ENCODE data around the gene GJE1. TPM values are rescaled to one million over a fixed set of nuclear protein-coding genes. Genes with fewer than 3 reads are reported as not detected.

Gene GJE1
- polyA plus RNA-seq, 3 donors, result not detected

DNA sequence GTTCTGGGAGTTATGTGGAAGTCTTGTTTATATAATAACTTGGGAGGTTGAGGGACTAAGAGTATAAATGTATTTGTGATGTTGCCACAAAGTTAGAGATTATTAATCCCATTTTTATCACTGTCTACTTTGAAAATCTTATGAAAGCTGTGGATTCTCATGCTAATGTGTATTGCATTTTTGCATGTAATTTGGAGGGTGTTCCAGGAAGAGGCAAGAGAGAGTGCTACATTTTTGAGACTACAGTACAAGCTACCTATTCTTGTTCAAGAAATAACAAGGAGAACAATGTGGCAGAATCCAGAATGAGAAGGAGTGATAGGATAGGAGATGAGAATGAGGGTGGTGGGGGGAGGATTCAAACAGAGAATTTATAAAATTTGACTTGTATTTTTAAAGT lies 49.3 kb downstream of the GJE1 start:
- peak overlapping the region in 1 of 7 donors; percentile 14 for H3K27ac Mint-ChIP-seq
- no peak overlapping the region for H2AFZ ChIP-seq (ENCODE audit: insufficient read depth, low read depth, low read length, poor library complexity, severe bottlenecking)

DNA sequence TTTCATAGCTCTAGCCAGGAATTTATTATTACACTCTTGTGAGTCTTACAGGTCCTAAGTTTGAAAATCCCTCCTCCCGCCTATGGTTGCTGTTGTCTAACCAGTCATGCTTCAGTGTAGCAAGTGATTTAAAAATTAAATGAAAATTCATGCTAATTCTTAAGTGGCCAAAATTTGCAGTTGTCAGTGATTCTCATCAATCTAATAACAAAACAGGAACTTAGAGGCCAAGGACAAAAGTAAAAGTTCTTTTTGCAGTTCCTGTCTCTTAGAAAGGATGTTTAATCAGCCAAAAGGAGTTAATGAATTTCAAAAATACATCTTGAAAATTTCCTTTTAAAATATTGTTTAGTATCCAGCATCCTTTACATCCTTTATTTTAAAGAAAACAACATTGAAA lies 50.6 kb downstream of the GJE1 start:
- no peak overlapping the region for H3K9ac ChIP-seq (ENCODE audit: insufficient read depth, low read length, poor library complexity, severe bottlenecking)
- peaks cover 6% of the 10 kb centered on the region for H4K20me1 ChIP-seq (ENCODE audit: insufficient read depth, low read length)
- no peaks in the 10 kb centered on the region for H3K79me2 ChIP-seq (ENCODE audit: insufficient read depth, low read length)
- peaks cover 1% of the 10 kb centered on the region for H3K4me1 Mint-ChIP-seq
- intact Hi-C loops (cut with micrococcal nuclease), result no loop called here
- H3K27me3 ChIP-seq (ENCODE audit: control insufficient read depth in 2 of 2, insufficient read depth in 2 of 2, low read length in 2 of 2), result no peaks in the 10 kb centered on the region
- no peaks in the 10 kb centered on the region for H3K27me3 Mint-ChIP-seq (ENCODE audit: low read depth in 3 of 3)
- peak overlapping the region in 2 of 7 donors; percentile 47 to 66 for H3K27ac Mint-ChIP-seq
- no peak overlapping the region for H3K4me2 ChIP-seq (replicated peaks; ENCODE audit: extremely low read depth, low read length, poor library complexity, severe bottlenecking)
- no peak for DNase-seq
- no peak overlapping the region for H2AFZ ChIP-seq (ENCODE audit: insufficient read depth, low read depth, low read length, poor library complexity, severe bottlenecking)
- no peaks in the 10 kb centered on the region for H3K4me1 ChIP-seq (ENCODE audit: control insufficient read depth in 1 of 2, insufficient read depth in 2 of 2, low read length in 2 of 2)
- no peak overlapping the region for H3K4me3 Mint-ChIP-seq
- H3K27ac ChIP-seq (ENCODE audit: low read depth in 1 of 2, low read length in 2 of 2), result no peak overlapping the region
- TF ChIP-seq, protein P1, sequence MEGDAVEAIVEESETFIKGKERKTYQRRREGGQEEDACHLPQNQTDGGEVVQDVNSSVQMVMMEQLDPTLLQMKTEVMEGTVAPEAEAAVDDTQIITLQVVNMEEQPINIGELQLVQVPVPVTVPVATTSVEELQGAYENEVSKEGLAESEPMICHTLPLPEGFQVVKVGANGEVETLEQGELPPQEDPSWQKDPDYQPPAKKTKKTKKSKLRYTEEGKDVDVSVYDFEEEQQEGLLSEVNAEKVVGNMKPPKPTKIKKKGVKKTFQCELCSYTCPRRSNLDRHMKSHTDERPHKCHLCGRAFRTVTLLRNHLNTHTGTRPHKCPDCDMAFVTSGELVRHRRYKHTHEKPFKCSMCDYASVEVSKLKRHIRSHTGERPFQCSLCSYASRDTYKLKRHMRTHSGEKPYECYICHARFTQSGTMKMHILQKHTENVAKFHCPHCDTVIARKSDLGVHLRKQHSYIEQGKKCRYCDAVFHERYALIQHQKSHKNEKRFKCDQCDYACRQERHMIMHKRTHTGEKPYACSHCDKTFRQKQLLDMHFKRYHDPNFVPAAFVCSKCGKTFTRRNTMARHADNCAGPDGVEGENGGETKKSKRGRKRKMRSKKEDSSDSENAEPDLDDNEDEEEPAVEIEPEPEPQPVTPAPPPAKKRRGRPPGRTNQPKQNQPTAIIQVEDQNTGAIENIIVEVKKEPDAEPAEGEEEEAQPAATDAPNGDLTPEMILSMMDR (IDR thresholded peaks at IDR 0.05), result no peak
- no peak overlapping the region for H3K4me3 ChIP-seq (replicated peaks in 1 of 3; ENCODE audit: low read depth in 2 of 3, low read length in 3 of 3)
- no CpG with 5 or more reads among the region's 1 CpG for WGBS (ENCODE audit: insufficient coverage)
- no peaks in the 10 kb centered on the region for H3K9me3 Mint-ChIP-seq
- H3K9me3 ChIP-seq (replicated peaks in 1 of 2; ENCODE audit: control insufficient read depth in 1 of 2, insufficient read depth in 1 of 2, low read length in 2 of 2), result no peaks in the 10 kb centered on the region
- peaks cover 26 to 47% of the 10 kb centered on the region in 2 donors for H3K36me3 Mint-ChIP-seq
- peaks cover 4 to 18% of the 10 kb centered on the region in 2 donors for H3K36me3 ChIP-seq (replicated peaks in 1 of 2; ENCODE audit: control insufficient read depth in 1 of 2, insufficient read depth in 2 of 2, low read length in 2 of 2)

More for the DNA sequence above, 49.3 kb downstream of the GJE1 start:
- Histone ChIP-seq H3K27ac (ENCODE audit: low read depth in 1 of 2, low read length in 2 of 2) (no peak overlapping the region), H3K36me3 (replicated peaks in 1 of 2; ENCODE audit: control insufficient read depth in 1 of 2, insufficient read depth in 2 of 2, low read length in 2 of 2) (peaks cover 13 to 29% of the 10 kb centered on the region in 2 donors), H3K9ac (ENCODE audit: insufficient read depth, low read length, poor library complexity, severe bottlenecking) (no peak overlapping the region), H3K4me1 (ENCODE audit: control insufficient read depth in 1 of 2, insufficient read depth in 2 of 2, low read length in 2 of 2) (no peaks in the 10 kb centered on the region), H3K79me2 (ENCODE audit: insufficient read depth, low read length) (no peaks in the 10 kb centered on the region), H3K27me3 (ENCODE audit: control insufficient read depth in 2 of 2, insufficient read depth in 2 of 2, low read length in 2 of 2) (no peaks in the 10 kb centered on the region), H3K4me2 (replicated peaks; ENCODE audit: extremely low read depth, low read length, poor library complexity, severe bottlenecking) (no peak overlapping the region), H4K20me1 (ENCODE audit: insufficient read depth, low read length) (peaks cover 3% of the 10 kb centered on the region), H3K9me3 (replicated peaks in 1 of 2; ENCODE audit: control insufficient read depth in 1 of 2, insufficient read depth in 1 of 2, low read length in 2 of 2) (peaks cover 0 to 12% of the 10 kb centered on the region in 2 donors), H3K4me3 (replicated peaks in 1 of 3; ENCODE audit: low read depth in 2 of 3, low read length in 3 of 3) (no peak overlapping the region)
- peaks cover 1% of the 10 kb centered on the region for H3K4me1 Mint-ChIP-seq
- no peaks in the 10 kb centered on the region for H3K27me3 Mint-ChIP-seq (ENCODE audit: low read depth in 3 of 3)
- H3K9me3 Mint-ChIP-seq, result peaks cover 0 to 12% (median 7%) of the 10 kb centered on the region in 7 donors
- no peak overlapping the region for H3K4me3 Mint-ChIP-seq
- TF ChIP-seq, protein P1 (IDR thresholded peaks at IDR 0.05), result no peak
- intact Hi-C loops (cut with micrococcal nuclease), result no loop called here
- no peak for DNase-seq
- H3K36me3 Mint-ChIP-seq, result peaks cover 37 to 52% of the 10 kb centered on the region in 2 donors
